Progenitor cell of endocrine pancreas (in vitro differentiated cells): ENCODE results near the gene TMEM127. TPM values are rescaled to one million over a fixed set of nuclear protein-coding genes. Genes with fewer than 3 reads are reported as not detected.
"Not testable (repeated sequence)": the region's sequence is repeated elsewhere in the genome, so short reads cannot be mapped to it uniquely, and the experiment has no call there.

Experiments used
- DNase-seq: peaks from one replicate; pipeline ENCODE4 v3.0.0; 2021; ENCODE audit warnings: low spot score; ENCODE audit not compliant: unreplicated experiment
- H3K27ac Mint-ChIP-seq: 2 replicates; pipeline ENCODE4 v1.8.0; 2021; ENCODE audit warnings: mild to moderate bottlenecking, moderate library complexity, mixed read lengths
- H3K27me3 Mint-ChIP-seq: 2 replicates; pipeline ENCODE4 v1.8.0; 2021; ENCODE audit warnings: mixed read lengths
- H3K36me3 Mint-ChIP-seq: 2 replicates; pipeline ENCODE4 v1.8.0; 2022; ENCODE audit warnings: mixed read lengths; ENCODE audit not compliant: insufficient read depth
- H3K4me1 Mint-ChIP-seq: 2 replicates; pipeline ENCODE4 v1.8.0; 2021; ENCODE audit warnings: low read depth, mixed read lengths
- H3K4me3 Mint-ChIP-seq: 2 replicates; pipeline ENCODE4 v1.8.0; 2021; ENCODE audit warnings: low read depth, mild to moderate bottlenecking, moderate library complexity, mixed read lengths
- H3K9me3 Mint-ChIP-seq: 2 replicates; pipeline ENCODE4 v1.8.0; 2021; ENCODE audit warnings: low read depth, mixed read lengths
- total RNA-seq: library from RNA; stranded (reverse); gene quantifications from 2 replicates; pipeline ENCODE4 v1.2.1, GENCODE V29; 2021
- TF ChIP-seq, protein P1 (sequence below): fragments of 200-600 bp; sonication (generic); IDR thresholded peaks from one replicate; pipeline ENCODE4 v1.5.0; 2021; ENCODE audit warnings: antibody characterized with exemption, mild to moderate bottlenecking; ENCODE audit not compliant: unreplicated experiment

The TMEM127 gene
- total RNA-seq, 1 donor from 2014 or later, result 37.2 TPM

DNA sequence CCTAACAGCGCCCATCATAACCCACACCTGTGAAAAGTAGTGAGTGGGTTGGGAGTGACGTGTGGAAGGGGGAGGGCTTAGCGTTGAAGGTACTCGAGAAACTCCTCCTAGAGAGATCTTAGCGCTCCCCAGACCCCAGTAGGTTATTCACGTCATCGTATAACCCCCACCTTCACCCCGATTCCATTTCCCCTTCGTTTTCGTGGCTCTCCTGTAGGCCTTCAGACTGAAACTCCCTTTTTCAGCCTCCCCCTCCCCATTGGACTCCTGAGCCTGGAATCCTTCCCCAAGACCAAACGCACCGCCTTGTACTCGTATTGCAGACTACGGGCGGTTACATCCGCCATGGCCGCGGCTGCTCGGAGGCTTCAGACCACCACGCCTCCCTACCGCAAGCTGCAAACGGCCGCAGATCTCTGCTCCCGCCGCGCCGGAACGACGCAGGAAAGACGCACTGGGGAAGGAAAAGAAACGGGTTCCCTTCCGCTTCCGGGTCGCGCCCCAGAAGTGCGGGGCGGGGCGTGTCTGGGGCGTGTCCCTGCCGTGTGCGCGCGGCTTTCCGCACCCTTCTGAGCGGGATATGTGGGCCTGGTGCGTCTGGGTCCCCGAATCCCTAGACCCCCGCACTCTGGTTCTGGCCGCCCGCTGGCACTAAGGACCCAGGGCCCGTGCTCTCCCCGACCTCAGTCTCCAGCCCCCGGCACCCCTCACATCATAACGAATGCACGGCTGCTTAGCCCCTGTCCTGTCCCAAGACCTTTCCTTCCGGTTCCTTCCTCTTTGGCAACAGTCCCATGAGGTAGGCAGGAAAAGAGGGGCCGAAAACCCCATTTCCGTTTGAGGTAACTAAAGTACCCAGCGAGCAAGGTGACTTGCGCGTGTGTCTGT, 39.5 kb upstream of the TMEM127 start, which contains the start of gene SNRNP200:
TSS of gene SNRNP200 (minus strand) at position 456 of the 888 bp plus-strand sequence. CDS start at position 347, 109 bp downstream.
- H3K9me3 Mint-ChIP-seq, result no peaks in the 10 kb centered on the region
- H3K27ac Mint-ChIP-seq, result peak within 1 kb of the TSS; percentile 99

DNA sequence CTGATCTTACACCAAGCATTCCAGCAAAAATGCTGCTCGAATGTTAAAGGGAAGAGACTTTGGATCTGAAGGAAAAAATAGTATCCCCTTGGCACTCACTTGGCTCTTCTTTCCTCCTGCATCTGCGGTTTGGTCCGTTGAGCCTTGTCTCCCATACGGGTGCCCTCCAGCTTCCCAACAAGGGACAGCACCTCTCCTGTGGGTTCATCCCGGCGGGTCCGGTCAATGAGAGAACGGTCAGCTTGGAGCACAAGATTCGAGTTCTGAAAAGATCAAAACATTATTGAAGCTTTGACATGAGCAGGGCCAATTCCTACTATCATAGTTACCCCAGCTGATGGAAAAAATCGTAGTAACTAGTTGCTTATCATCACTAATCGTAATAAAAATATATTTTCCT, 38.8 kb upstream of the TMEM127 start:
- TF ChIP-seq, protein P1, sequence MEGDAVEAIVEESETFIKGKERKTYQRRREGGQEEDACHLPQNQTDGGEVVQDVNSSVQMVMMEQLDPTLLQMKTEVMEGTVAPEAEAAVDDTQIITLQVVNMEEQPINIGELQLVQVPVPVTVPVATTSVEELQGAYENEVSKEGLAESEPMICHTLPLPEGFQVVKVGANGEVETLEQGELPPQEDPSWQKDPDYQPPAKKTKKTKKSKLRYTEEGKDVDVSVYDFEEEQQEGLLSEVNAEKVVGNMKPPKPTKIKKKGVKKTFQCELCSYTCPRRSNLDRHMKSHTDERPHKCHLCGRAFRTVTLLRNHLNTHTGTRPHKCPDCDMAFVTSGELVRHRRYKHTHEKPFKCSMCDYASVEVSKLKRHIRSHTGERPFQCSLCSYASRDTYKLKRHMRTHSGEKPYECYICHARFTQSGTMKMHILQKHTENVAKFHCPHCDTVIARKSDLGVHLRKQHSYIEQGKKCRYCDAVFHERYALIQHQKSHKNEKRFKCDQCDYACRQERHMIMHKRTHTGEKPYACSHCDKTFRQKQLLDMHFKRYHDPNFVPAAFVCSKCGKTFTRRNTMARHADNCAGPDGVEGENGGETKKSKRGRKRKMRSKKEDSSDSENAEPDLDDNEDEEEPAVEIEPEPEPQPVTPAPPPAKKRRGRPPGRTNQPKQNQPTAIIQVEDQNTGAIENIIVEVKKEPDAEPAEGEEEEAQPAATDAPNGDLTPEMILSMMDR, result no peak
- Mint-ChIP-seq H3K36me3 (peaks cover 22% of the 10 kb centered on the region), H3K4me1 (peaks cover 21% of the 10 kb centered on the region), H3K27ac (peak overlapping the region; percentile 99), H3K4me3 (peak overlapping the region; percentile 100), H3K27me3 (no peaks in the 10 kb centered on the region), H3K9me3 (no peaks in the 10 kb centered on the region)
- DNase-seq, result no peak

More for the DNA sequence above, 39.5 kb upstream of the TMEM127 start, which contains the start of gene SNRNP200:
- peaks cover 3% of the 10 kb centered on the region for H3K27me3 Mint-ChIP-seq
- peak; percentile 63 for DNase-seq
- TF ChIP-seq, protein P1, result no peak
- H3K4me3 Mint-ChIP-seq, result peak within 1 kb of the TSS; percentile 100
- peaks cover 22% of the 10 kb centered on the region for H3K36me3 Mint-ChIP-seq
- H3K4me1 Mint-ChIP-seq, result peaks cover 21% of the 10 kb centered on the region

DNA sequence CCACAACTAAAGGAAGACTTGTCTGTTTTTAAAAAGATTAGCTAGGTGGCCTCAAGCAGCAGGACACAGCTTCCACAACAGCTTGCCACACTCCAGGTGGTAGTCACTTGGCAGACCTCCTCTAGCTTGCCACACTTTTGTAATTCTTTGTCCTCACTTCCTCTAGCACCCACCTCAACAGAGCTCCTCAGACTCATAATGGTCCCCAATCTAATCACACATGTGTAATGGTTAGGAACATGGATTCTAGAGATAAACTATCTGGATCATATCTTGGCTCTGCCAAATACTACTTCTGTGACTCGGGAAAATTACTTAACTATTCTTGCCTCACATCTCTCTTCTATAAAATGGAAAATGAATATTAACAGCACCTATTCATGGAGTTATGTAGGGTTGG, 36.1 kb upstream of the TMEM127 start:
- TF ChIP-seq, protein P1, result no peak
- Mint-ChIP-seq H3K4me1 (peaks cover 21% of the 10 kb centered on the region), H3K27me3 (no peaks in the 10 kb centered on the region), H3K27ac (no peak overlapping the region), H3K36me3 (peaks cover 30% of the 10 kb centered on the region), H3K4me3 (no peak overlapping the region), H3K9me3 (no peaks in the 10 kb centered on the region)
- DNase-seq, result no peak

DNA sequence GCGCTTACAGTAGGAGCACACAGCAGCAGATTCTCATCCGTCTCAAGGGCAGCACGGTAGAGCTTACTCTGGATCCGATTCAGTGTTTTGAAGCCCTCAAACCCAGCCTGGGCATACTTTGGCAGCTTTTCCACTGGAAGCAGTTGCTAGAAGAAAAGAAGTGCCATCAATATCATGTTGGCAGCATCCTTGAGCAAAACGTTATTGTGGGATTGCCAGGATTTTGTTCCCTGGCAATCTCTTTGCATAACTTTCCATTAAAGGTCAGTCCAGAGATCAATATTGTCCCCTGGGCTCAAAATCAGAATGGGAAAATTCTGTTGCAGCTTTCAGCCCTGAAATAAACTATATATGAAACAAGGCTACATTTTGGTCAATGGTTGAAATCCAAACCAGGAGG, 31.1 kb upstream of the TMEM127 start:
- H3K36me3 Mint-ChIP-seq, result peaks cover 38% of the 10 kb centered on the region
- H3K4me3 Mint-ChIP-seq, result no peak overlapping the region
- TF ChIP-seq, protein P1, result no peak
- H3K27ac Mint-ChIP-seq, result no peak overlapping the region
- H3K4me1 Mint-ChIP-seq, result no peaks in the 10 kb centered on the region
- H3K9me3 Mint-ChIP-seq, result no peaks in the 10 kb centered on the region
- no peak for DNase-seq
- H3K27me3 Mint-ChIP-seq, result no peaks in the 10 kb centered on the region

DNA sequence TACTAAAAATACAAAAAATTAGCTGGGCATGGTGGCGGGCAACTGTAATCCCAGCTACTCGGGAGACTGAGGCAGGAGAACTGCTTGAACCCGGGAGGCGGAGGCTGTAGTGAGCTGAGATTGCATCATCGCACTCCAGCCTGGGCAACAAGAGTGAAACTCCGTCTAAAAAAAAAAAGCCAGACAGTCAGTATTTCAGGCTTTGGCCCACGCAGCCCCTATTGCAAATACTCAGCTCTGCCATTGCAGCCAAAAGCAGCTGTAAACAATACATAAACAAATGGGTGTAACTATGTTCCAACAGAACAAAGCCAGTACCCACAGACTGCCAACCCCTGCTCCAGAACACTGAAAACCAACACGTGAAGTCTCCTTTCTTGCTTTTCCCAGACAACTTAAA, 28.5 kb upstream of the TMEM127 start:
- H3K27ac Mint-ChIP-seq, H3K9me3 Mint-ChIP-seq: not testable (repeated sequence)
- H3K36me3 Mint-ChIP-seq, result peaks cover 37% of the 10 kb centered on the region

More for the DNA sequence above, 28.5 kb upstream of the TMEM127 start:
- not testable (repeated sequence) for H3K27me3 Mint-ChIP-seq, DNase-seq, H3K4me1 Mint-ChIP-seq, H3K4me3 Mint-ChIP-seq
